H1 (cell line): ENCODE data around the gene THAP5. TPM values are rescaled to one million over a fixed set of nuclear protein-coding genes. Genes with fewer than 3 reads are reported as not detected.

ENCODE experiments used
- CTCF ChIA-PET: fragments of 300-600 bp; sonication (Branson Sonifier 250); formaldehyde crosslinking; loops from one replicate; lab custom pipeline; 2021; ENCODE audit not compliant: partially characterized antibody; lab: Charles Lee
- POLR2A ChIA-PET: fragments of 300-600 bp; sonication (Branson Sonifier 250); formaldehyde crosslinking; loops from one replicate; lab custom pipeline; 2021; ENCODE audit warnings: inconsistent platforms; ENCODE audit not compliant: partially characterized antibody; lab: Charles Lee
- DNase-seq, 2 experiments: peaks; one replicate each; pipeline versions ENCODE4 v3.0.0 to v3.0.0-alpha.2; 2010 to 2022; ENCODE audit warnings: low spot score in 2 of 2, low read depth in 1 of 2, mixed read lengths in 1 of 2
- FAIRE-seq: peaks from 2 replicates; lab custom pipeline; 2011; peaks lifted over from hg19 to GRCh38; lab: Jason Lieb, UNC
- H2AFZ ChIP-seq: 2 replicates; pipeline ENCODE4 v1.8.1; 2012; ENCODE audit warnings: low read length, inconsistent platforms
- H2AK5ac ChIP-seq: 2 replicates; pipeline ENCODE4 v1.6.1; 2013; ENCODE audit warnings: low read depth, low read length
- H2BK120ac ChIP-seq: replicated peaks from 2 replicates; pipeline ENCODE3; 2013; ENCODE audit warnings: low read depth, low read length, inconsistent platforms
- H2BK12ac ChIP-seq: 2 replicates; pipeline ENCODE4 v1.6.1; 2013; ENCODE audit warnings: low read depth, low read length
- H2BK15ac ChIP-seq: 2 replicates; pipeline ENCODE4 v1.6.1; 2013; ENCODE audit warnings: low read length
- H2BK20ac ChIP-seq: 2 replicates; pipeline ENCODE4 v1.6.1; 2013; ENCODE audit warnings: low read length
- H2BK5ac ChIP-seq: 2 replicates; pipeline ENCODE4 v1.6.1; 2013; ENCODE audit warnings: low read depth, low read length
- H3K14ac ChIP-seq: 2 replicates; pipeline ENCODE4 v1.6.1; 2013; ENCODE audit warnings: inconsistent platforms; ENCODE audit not compliant: insufficient read length
- H3K18ac ChIP-seq: 2 replicates; pipeline ENCODE4 v1.6.1; 2013; ENCODE audit warnings: low read length; ENCODE audit errors: extremely low read depth
- H3K23ac ChIP-seq: 2 replicates; pipeline ENCODE4 v1.6.1; 2013; ENCODE audit warnings: inconsistent platforms; ENCODE audit not compliant: insufficient read length
- H3K23me2 ChIP-seq: 2 replicates; pipeline ENCODE4 v1.6.1; 2013; ENCODE audit warnings: low read depth, low read length
- H3K27ac ChIP-seq: 2 replicates; pipeline ENCODE4 v1.6.1; 2011; ENCODE audit warnings: low read depth, low read length, inconsistent platforms
- H3K27me3 ChIP-seq, 4 experiments: replicated peaks in 1 of 4; 1 replicate in 1 of 4; 2 replicates in 3 of 4; pipeline versions ENCODE4 v1.6.1 to v1.8.1; 2011 to 2013; ENCODE audit warnings: low read length in 3 of 4, mild to moderate bottlenecking in 3 of 4, inconsistent platforms in 2 of 4, mixed read lengths in 2 of 4, moderate library complexity in 1 of 4; ENCODE audit not compliant: control insufficient read depth in 3 of 4, insufficient read depth in 3 of 4; ENCODE audit errors: extremely low read depth in 1 of 4
- H3K36me3 ChIP-seq, 4 experiments: 2 replicates each; pipeline versions ENCODE4 v1.6.1 to v1.8.1; 2011 to 2013; ENCODE audit warnings: mild to moderate bottlenecking in 4 of 4, low read length in 3 of 4, moderate library complexity in 2 of 4, control low read depth in 1 of 4, inconsistent platforms in 1 of 4; ENCODE audit not compliant: insufficient read depth in 4 of 4, control insufficient read depth in 2 of 4
- H3K4ac ChIP-seq: replicated peaks from 2 replicates; pipeline ENCODE3; 2013; ENCODE audit warnings: low read length, low read depth, mixed read lengths, inconsistent platforms; ENCODE audit not compliant: insufficient read length
- H3K4me1 ChIP-seq, 4 experiments: replicated peaks in 1 of 4; 1 replicate in 1 of 4; 2 replicates in 3 of 4; pipeline versions ENCODE4 v1.6.1 to v1.8.1; 2011 to 2013; ENCODE audit warnings: low read length in 3 of 4, inconsistent platforms in 2 of 4, mixed read lengths in 1 of 4; ENCODE audit not compliant: insufficient read depth in 4 of 4, control insufficient read depth in 3 of 4
- H3K4me2 ChIP-seq, 2 experiments: 2 replicates each; pipeline versions ENCODE4 v1.6.1 to v1.8.1; 2011 to 2013; ENCODE audit warnings: low read depth in 2 of 2, low read length in 2 of 2, control low read depth in 1 of 2, inconsistent platforms in 1 of 2, mild to moderate bottlenecking in 1 of 2; ENCODE audit not compliant: insufficient read depth in 1 of 2
- H3K4me3 ChIP-seq, 4 experiments: fragments of 200-600, 300-600 bp in 1 of 4; sonication (generic), shearing (Covaris generic), sonication (Bioruptor Twin) in 1 of 4; 2 replicates each; pipeline versions ENCODE4 v1.5.1 to v1.8.1; 2011 to 2016; ENCODE audit warnings: low read length in 4 of 4, low read depth in 3 of 4, control low read depth in 2 of 4, inconsistent platforms in 2 of 4, mild to moderate bottlenecking in 2 of 4, mixed read lengths in 1 of 4, moderate library complexity in 1 of 4; ENCODE audit not compliant: insufficient read depth in 2 of 4; ENCODE audit errors: extremely low read depth in 1 of 4
- H3K56ac ChIP-seq: replicated peaks from 2 replicates; pipeline ENCODE3; 2013; ENCODE audit warnings: low read depth, mild to moderate bottlenecking, mixed read lengths, low read length, inconsistent platforms; ENCODE audit not compliant: insufficient read length
- H3K79me1 ChIP-seq: 2 replicates; pipeline ENCODE4 v1.6.1; 2013; ENCODE audit warnings: low read depth, low read length, control low read depth
- H3K79me2 ChIP-seq, 2 experiments: 2 replicates each; pipeline versions ENCODE4 v1.6.1 to v1.8.1; 2012 to 2013; ENCODE audit warnings: low read length in 2 of 2, mild to moderate bottlenecking in 2 of 2, inconsistent platforms in 1 of 2; ENCODE audit not compliant: insufficient read depth in 2 of 2, control insufficient read depth in 1 of 2
- H3K9ac ChIP-seq, 4 experiments: replicated peaks in 1 of 4; 1 replicate in 1 of 4; 2 replicates in 3 of 4; pipeline versions ENCODE4 v1.6.1 to v1.8.1; 2011 to 2013; ENCODE audit warnings: low read depth in 3 of 4, low read length in 3 of 4, control low read depth in 2 of 4, mild to moderate bottlenecking in 2 of 4, moderate library complexity in 2 of 4, inconsistent platforms in 1 of 4; ENCODE audit errors: extremely low read depth in 1 of 4
- H3K9me3 ChIP-seq, 2 experiments: 2 replicates each; pipeline versions ENCODE4 v1.6.1 to v1.8.1; 2012 to 2013; ENCODE audit warnings: mild to moderate bottlenecking in 2 of 2, moderate library complexity in 2 of 2, control low read depth in 1 of 2, inconsistent platforms in 1 of 2, low read depth in 1 of 2, low read length in 1 of 2, mixed read lengths in 1 of 2; ENCODE audit not compliant: insufficient read depth in 2 of 2
- H4K20me1 ChIP-seq, 2 experiments: replicated peaks in 1 of 2; 2 replicates each; pipeline versions ENCODE3 to v1.8.1; 2011 to 2013; ENCODE audit warnings: inconsistent platforms in 2 of 2, low read length in 2 of 2, mild to moderate bottlenecking in 1 of 2; ENCODE audit not compliant: insufficient read depth in 2 of 2, control insufficient read depth in 1 of 2
- H4K5ac ChIP-seq: 2 replicates; pipeline ENCODE4 v1.6.1; 2013; ENCODE audit warnings: low read length, low read depth, mixed read lengths, inconsistent platforms; ENCODE audit not compliant: insufficient read length
- H4K8ac ChIP-seq: 2 replicates; pipeline ENCODE4 v1.8.0; 2013; ENCODE audit warnings: mild to moderate bottlenecking, moderate library complexity, low read length, inconsistent platforms; ENCODE audit not compliant: insufficient read depth; ENCODE audit errors: extremely low read depth
- H4K91ac ChIP-seq: replicated peaks from 2 replicates; pipeline ENCODE3; 2013; ENCODE audit warnings: low read length, mixed read lengths, inconsistent platforms; ENCODE audit not compliant: insufficient read length
- ASH2L ChIP-seq: fragments of 200-600, 300-600 bp; sonication (generic); IDR thresholded peaks from one replicate; pipeline ENCODE4 v1.7.1; 2017; ENCODE audit warnings: low read length
- GABPA ChIP-seq: IDR thresholded peaks from 2 replicates; pipeline ENCODE4 v1.6.1; 2011; ENCODE audit warnings: mild to moderate bottlenecking, low read length, moderate library complexity, borderline replicate concordance; ENCODE audit not compliant: insufficient read depth
- HDAC2 ChIP-seq, 2 experiments: fragments of 300-600 bp in 1 of 2; sonication (generic) in 1 of 2; IDR thresholded peaks; 2 replicates each; pipeline ENCODE4 v1.6.1; 2011 to 2012; ENCODE audit warnings: low read depth in 2 of 2, low read length in 2 of 2, mild to moderate bottlenecking in 2 of 2, moderate library complexity in 2 of 2, borderline replicate concordance in 1 of 2, inconsistent platforms in 1 of 2
- RAD21 ChIP-seq, 2 experiments: IDR thresholded peaks in 1 of 2; conservative IDR thresholded peaks in 1 of 2; 2 replicates each; pipeline ENCODE4 v1.6.1; 2011; ENCODE audit warnings: low read depth in 2 of 2, low read length in 2 of 2, improper control_type of control experiment in 1 of 2, inconsistent platforms in 1 of 2, mild to moderate bottlenecking in 1 of 2, moderate library complexity in 1 of 2
- SAP30 ChIP-seq: fragments of 300-600 bp; sonication (generic); IDR thresholded peaks from 2 replicates; pipeline ENCODE4 v1.7.1; 2012; ENCODE audit warnings: low read length, moderate library complexity, mild to moderate bottlenecking, inconsistent platforms; ENCODE audit not compliant: insufficient read depth, insufficient replicate concordance
- SIN3A ChIP-seq, 2 experiments: IDR thresholded peaks in 1 of 2; conservative IDR thresholded peaks in 1 of 2; 2 replicates each; pipeline ENCODE4 v1.6.1; 2011 to 2012; ENCODE audit warnings: low read length in 2 of 2, improper control_type of control experiment in 1 of 2, low read depth in 1 of 2, mild to moderate bottlenecking in 1 of 2
- WGBS, 2 experiments: shearing (Covaris generic) in 1 of 2; methylation state at CpG; one replicate each; pipeline versions ENCODE4 v1.1.6 to v1.1.7; 2013 to 2015; ENCODE audit warnings: low lambda C conversion rate in 2 of 2, mixed read lengths in 2 of 2, inconsistent platforms in 1 of 2, low coverage in 1 of 2, missing lambda C conversion rate in 1 of 2; ENCODE audit not compliant: insufficient replicate concordance in 2 of 2, insufficient coverage in 1 of 2, insufficient read length in 1 of 2; ENCODE audit errors: extremely low coverage in 1 of 2, missing lambda C conversion rate in 1 of 2; 5-methylcytosine and 5-hydroxymethylcytosine counted together
- polyA plus RNA-seq, 7 experiments: library from polyadenylated mRNA; depleted of rRNA in 3 of 7; stranded (reverse) in 5 of 7; unstranded in 2 of 7; fragments of >200 nt in 5 of 7; fragments of 200-250 nt in 2 of 7; gene quantifications; 1 replicate in 5 of 7; 2 replicates in 1 of 7; 4 replicates in 1 of 7; pipeline versions ENCODE4 v1.2.1 to v1.2.3, GENCODE V29; 2011 to 2013; ENCODE audit warnings: missing spikeins in 2 of 7, mixed read lengths in 2 of 7
- total RNA-seq: library from RNA; stranded (reverse); fragmentation: NEBNext Ultra II Directional; extraction: Animal tissue kit (Norgen Biotek cat#: 25700); gene quantifications from 2 replicates; pipeline ENCODE4 v1.2.1, GENCODE V29; 2021

THAP5 gene
- total and polyA plus RNA-seq, 2 of the 8 experiments (the other 6 are each of a cell fraction or from before 2014, with no cell fraction given): 3.9 to 24.2 TPM

- Histone ChIP-seq H3K27me3 (no peaks in the 10 kb centered on the region), H3K79me2 (peaks cover 4 to 75% of the 10 kb centered on the region in 2 experiments; a peak in 3 of 4 replicates), H2BK12ac (no peak overlapping the region), H3K18ac (peak overlapping the region; percentile 55), H3K4ac (no peak overlapping the region), H3K23me2 (peaks cover 4% of the 10 kb centered on the region; the same call in 1 of the 2 replicates), H2BK5ac (peak overlapping the region; percentile 92), H3K9ac (peak overlapping the region; percentile 88 to 90 (median 88)), H3K14ac (no peak overlapping the region)
- WGBS, 2 experiments: 2% methylated on average over 29 of the region's 36 CpGs; no CpG with 5 or more reads in 1 of the 2 experiments
- no peak for FAIRE-seq
- TF ChIP-seq ASH2L: peak; percentile 42
- TF ChIP-seq SIN3A (conservative IDR thresholded peaks at IDR 0.05 in 1 of 2, IDR thresholded peaks at IDR 0.05 in 1 of 2; ENCODE audit: low read depth in 1 of 2, low read length in 2 of 2): peak in 1 of 2 experiments; percentile 76; a peak in 2 of 4 replicates
- TF ChIP-seq SAP30: peak; percentile 40
- TF ChIP-seq RAD21 (IDR thresholded peaks at IDR 0.05 in 1 of 2, conservative IDR thresholded peaks at IDR 0.05 in 1 of 2; ENCODE audit: low read depth in 2 of 2, low read length in 2 of 2): no peak
- TF ChIP-seq GABPA: no peak
- TF ChIP-seq HDAC2 (IDR thresholded peaks at IDR 0.05; ENCODE audit: borderline replicate concordance in 1 of 2, low read depth in 2 of 2, low read length in 2 of 2): peak in 1 of 2 experiments; percentile 66; a peak in 1 of 4 replicates
- TF ChIP-seq, all 59 proteins: peak for 4
- Histone ChIP-seq H2AK5ac (no peak overlapping the region), H4K91ac (peak overlapping the region; percentile 59), H3K27ac (peak overlapping the region; percentile 95), H3K9me3 (no peaks in the 10 kb centered on the region), H3K4me1 (peaks cover 0 to 4% (median 1%) of the 10 kb centered on the region in 4 experiments; a peak in 1 of 7 replicates), H3K36me3 (peaks cover 0 to 30% (median 8%) of the 10 kb centered on the region in 4 experiments; a peak in 4 of 8 replicates), H4K20me1 (no peaks in the 10 kb centered on the region), H4K5ac (peak overlapping the region; percentile 72), H3K4me2 (peak overlapping the region; percentile 74 to 88), H2AFZ (no peak overlapping the region), H2BK15ac (no peak overlapping the region), H4K8ac (peak overlapping the region; percentile 99), H2BK120ac (peak overlapping the region; percentile 57), H3K23ac (no peak overlapping the region), H3K79me1 (no peaks in the 10 kb centered on the region; the same call in 1 of the 2 replicates), H3K56ac (peak overlapping the region; percentile 94), H3K4me3 (peak overlapping the region; percentile 70 to 90 (median 82)), H2BK20ac (no peak overlapping the region)
- no peak for DNase-seq
- ChIA-PET CTCF (no interaction called here), POLR2A (interaction anchor here (0.7 to 2.3 kb wide), 9 partner anchors 8 to 45 kb away, joined by 3 to 21 read pairs (median 4); partner anchors contain the start of gene PNPLA8)
Observed at GRCh38 chr7:108570146-108570755, 745 bp upstream of the THAP5 start.
